ES-I3 (cell line): Measurements from ENCODE around the gene ENGASE.

ENCODE experiments used
- H3K36me3 ChIP-seq: 2 replicates; pipeline ENCODE4 v1.6.1; 2013; ENCODE audit warnings: mild to moderate bottlenecking, low read length, control low read depth, moderate library complexity; ENCODE audit not compliant: insufficient read depth
- H3K4me1 ChIP-seq: 2 replicates; pipeline ENCODE4 v1.6.1; 2013; ENCODE audit warnings: mild to moderate bottlenecking, control low read depth, low read length; ENCODE audit not compliant: insufficient read depth
- H3K9ac ChIP-seq: 2 replicates; pipeline ENCODE4 v1.6.1; 2013; ENCODE audit warnings: low read depth, mild to moderate bottlenecking, low read length, moderate library complexity
- H3K9me3 ChIP-seq: 2 replicates; pipeline ENCODE4 v1.6.1; 2013; ENCODE audit warnings: mild to moderate bottlenecking, low read length, moderate library complexity; ENCODE audit not compliant: control insufficient read depth, insufficient read depth

ENGASE gene

DNA sequence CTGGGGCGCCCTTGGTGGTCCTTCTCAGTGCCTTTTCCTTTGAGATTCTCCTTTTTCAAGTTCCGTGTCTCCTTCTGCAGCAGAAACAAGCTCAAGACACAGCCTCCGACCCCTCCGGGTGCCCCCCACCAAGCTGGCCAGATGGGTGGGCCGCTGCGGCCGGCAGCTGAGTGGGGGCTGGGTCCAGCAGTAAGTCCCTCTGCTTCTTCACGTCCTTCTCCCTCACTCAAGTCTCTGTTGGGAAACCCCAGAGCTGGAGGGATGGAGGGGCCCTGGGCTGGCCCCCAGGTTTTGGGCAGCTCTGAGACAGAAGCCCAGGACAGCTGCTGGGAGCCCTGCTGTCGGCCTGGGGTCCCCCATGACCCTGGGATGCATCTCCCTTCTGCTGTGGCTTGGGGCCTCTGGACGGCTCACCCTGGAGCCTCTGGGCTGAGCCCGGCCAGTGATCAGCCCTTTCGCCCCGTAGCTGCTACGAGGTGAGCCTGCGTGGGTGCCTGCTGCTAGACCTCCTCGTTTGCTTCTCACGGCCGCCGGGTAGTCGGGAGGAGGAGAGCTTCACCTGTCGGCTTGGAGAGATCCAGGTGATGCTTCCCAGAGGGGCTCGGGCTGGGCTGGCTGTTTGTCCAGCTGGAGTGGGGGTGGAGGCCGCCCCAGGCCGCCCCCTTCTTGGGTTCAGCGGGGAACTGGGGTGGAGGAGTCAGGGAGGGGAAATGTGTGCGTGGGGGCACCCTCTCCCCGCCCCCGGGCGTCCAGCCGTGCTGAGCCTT is 10.7 kb downstream of the ENGASE start:
- no peaks in the 10 kb centered on the region; the same call in none of the 2 replicates for H3K36me3 ChIP-seq
- H3K9me3 ChIP-seq = no peaks in the 10 kb centered on the region
- H3K9ac ChIP-seq = no peak overlapping the region
- no peaks in the 10 kb centered on the region; the same call in 1 of the 2 replicates for H3K4me1 ChIP-seq

- no peaks in the 10 kb centered on the region; the same call in 1 of the 2 replicates for H3K36me3 ChIP-seq
- no peaks in the 10 kb centered on the region; the same call in 1 of the 2 replicates for H3K4me1 ChIP-seq
- no peak overlapping the region for H3K9ac ChIP-seq
- no peaks in the 10 kb centered on the region for H3K9me3 ChIP-seq
These were observed 11.4 kb downstream of the ENGASE start for GRCh38 chr17:79085921-79086551.

DNA sequence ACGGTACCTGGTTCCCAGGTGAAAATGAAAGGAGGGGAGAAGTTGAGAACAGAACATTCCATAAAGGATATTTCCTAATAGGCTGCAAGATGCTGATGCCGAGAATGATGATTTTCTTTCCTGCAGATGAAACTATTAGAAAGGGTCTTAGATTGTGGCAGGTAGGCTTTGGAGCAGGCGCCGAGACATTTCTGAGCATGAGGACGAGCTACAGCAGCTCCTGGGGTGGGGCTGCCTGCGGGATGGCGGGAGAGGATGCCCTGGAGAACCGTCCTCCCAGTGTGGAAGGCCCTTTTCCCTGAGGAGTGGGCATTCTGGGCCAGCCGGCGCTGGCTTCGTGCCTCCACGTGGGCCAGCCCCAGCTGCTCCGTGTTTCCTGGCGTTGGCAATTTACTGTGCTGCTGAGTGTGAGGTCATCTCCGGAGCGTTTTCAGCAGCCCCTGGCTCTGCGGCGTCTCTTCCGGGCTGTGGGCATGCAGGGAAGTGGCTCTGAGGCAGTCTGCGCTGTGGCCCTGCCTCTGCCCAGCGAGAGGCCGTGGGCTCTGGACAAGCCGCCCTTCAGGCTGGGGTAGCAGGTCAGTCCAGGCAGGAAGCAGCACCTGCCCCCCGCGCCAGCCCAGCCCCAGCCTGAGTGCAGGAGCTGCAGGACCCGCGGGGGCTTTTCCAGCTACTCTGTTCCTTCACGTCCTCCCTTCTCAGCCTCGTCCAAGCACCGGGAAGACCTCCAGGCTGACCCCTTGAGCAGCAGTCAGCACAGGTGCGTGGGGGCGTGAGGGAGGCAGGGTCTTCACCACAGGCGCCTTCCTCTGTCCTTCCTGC is 12.2 kb downstream of the ENGASE start:
- H3K36me3 ChIP-seq = no peaks in the 10 kb centered on the region; the same call in 1 of the 2 replicates
- no peaks in the 10 kb centered on the region; the same call in 1 of the 2 replicates for H3K4me1 ChIP-seq
- H3K9ac ChIP-seq = no peak overlapping the region
- no peaks in the 10 kb centered on the region for H3K9me3 ChIP-seq

GRCh38 chr17:79087428-79088143 is 13.0 kb downstream of the ENGASE start:
- no peaks in the 10 kb centered on the region for H3K9me3 ChIP-seq
- no peaks in the 10 kb centered on the region; the same call in 1 of the 2 replicates for H3K4me1 ChIP-seq
- no peak overlapping the region for H3K9ac ChIP-seq
- no peaks in the 10 kb centered on the region; the same call in 1 of the 2 replicates for H3K36me3 ChIP-seq

- Histone ChIP-seq H3K36me3 (no peaks in the 10 kb centered on the region; the same call in 1 of the 2 replicates), H3K9me3 (no peaks in the 10 kb centered on the region), H3K9ac (no peak overlapping the region), H3K4me1 (no peaks in the 10 kb centered on the region; the same call in 1 of the 2 replicates)
These were observed 13.8 kb downstream of the ENGASE start for GRCh38 chr17:79088247-79088996.

GRCh38 chr17:79088997-79089328 is 14.3 kb downstream of the ENGASE start:
- no peaks in the 10 kb centered on the region for H3K36me3 ChIP-seq
- H3K9ac ChIP-seq = no peak overlapping the region
- no peaks in the 10 kb centered on the region for H3K9me3 ChIP-seq
- no peaks in the 10 kb centered on the region; the same call in 1 of the 2 replicates for H3K4me1 ChIP-seq

DNA sequence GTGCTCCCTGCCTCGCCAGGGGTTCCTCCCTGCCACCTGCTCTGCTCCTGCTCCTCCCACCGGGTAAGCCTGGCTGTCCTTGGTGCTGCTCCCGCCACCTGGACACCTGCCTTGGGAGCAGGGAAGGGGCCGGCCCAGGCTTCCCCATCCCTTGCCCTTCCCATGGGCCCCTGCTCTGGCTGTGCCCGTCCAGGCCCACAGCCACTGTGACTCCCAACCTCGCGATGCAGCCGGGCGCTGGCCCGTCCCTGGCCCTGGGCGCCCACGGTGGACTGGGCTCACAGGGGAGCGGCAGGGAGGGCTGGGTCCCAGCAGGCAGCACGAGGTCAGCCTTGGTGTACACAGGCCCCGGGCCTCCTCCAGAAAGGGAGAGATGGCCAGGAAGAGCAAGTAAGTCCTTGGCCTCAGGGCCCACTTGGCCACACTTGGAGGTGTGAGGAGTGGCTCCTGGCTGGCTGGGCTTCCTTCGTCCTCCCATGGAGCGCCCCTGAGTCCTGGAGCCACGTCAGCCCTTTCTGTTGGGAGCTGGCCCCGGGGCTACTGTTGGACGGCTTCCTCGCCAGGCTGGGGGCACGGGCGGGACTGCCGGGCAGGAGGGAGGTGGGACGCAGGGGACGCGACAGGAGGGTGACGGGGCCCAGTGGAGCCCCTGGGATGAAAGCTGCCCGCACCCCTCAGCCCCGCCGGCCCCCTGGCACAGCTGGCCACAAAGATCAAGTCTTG is 15.3 kb downstream of the ENGASE start:
- Histone ChIP-seq H3K9ac (no peak overlapping the region), H3K9me3 (no peaks in the 10 kb centered on the region), H3K4me1 (no peaks in the 10 kb centered on the region; the same call in 1 of the 2 replicates), H3K36me3 (no peaks in the 10 kb centered on the region)

GRCh38 chr17:79090443-79091225 is 16.0 kb downstream of the ENGASE start:
- Histone ChIP-seq H3K9me3 (no peaks in the 10 kb centered on the region), H3K9ac (no peak overlapping the region), H3K4me1 (no peaks in the 10 kb centered on the region; the same call in 1 of the 2 replicates), H3K36me3 (no peaks in the 10 kb centered on the region)

DNA sequence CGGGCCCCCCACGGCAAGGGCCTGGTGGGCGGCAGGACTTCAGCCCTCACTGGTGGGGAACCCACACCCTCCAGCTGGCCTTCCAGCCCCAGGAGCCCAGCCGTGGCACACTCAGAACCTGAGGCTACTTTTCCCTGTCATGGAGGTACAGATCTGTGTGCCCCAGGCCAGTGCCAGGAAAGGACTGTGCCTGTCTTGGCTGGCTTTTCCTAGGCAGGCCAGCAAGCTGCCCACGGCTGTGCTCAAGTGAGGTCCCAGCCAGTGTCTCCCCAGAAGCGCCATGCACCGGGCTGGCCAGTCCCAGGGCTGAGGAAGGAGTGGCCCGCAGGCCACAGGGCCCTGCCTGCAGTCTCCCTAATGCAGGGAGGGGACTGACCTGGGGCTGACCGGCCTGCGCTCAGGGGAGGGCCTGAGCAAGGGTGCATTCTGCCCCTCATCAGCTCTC is 16.6 kb downstream of the ENGASE start:
- no peaks in the 10 kb centered on the region; the same call in 1 of the 2 replicates for H3K4me1 ChIP-seq
- H3K36me3 ChIP-seq = no peaks in the 10 kb centered on the region
- H3K9me3 ChIP-seq = no peaks in the 10 kb centered on the region
- no peak overlapping the region for H3K9ac ChIP-seq

- Histone ChIP-seq H3K9ac (no peak overlapping the region), H3K9me3 (no peaks in the 10 kb centered on the region), H3K4me1 (no peaks in the 10 kb centered on the region; the same call in 1 of the 2 replicates), H3K36me3 (no peaks in the 10 kb centered on the region)
These were observed 17.9 kb downstream of the ENGASE start for GRCh38 chr17:79092567-79092966.

- Histone ChIP-seq H3K9ac (no peak overlapping the region), H3K36me3 (no peaks in the 10 kb centered on the region), H3K4me1 (peaks cover 5% of the 10 kb centered on the region; the same call in 1 of the 2 replicates), H3K9me3 (no peaks in the 10 kb centered on the region)
These were observed 18.6 kb downstream of the ENGASE start for GRCh38 chr17:79093270-79093669.

DNA sequence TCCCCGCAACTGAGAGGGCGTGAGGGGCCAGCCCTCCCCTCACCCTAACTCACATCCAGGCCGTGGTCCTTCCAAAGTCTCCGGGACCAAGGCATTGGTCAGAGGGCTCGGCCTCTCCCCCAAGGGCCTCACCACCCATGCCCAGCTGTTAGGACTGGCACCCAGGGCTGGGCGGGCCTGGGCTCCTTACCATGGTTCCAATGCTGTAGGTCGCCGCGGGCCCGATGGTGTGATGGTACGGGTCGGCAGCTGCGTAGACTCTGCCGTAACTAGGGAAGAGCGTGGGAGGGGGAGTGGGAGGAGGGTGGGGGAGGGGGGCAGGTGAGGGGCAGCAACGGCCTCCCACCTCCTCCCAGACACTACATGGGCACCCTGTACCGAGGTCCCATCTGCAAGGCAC is 19.6 kb downstream of the ENGASE start:
- Histone ChIP-seq H3K4me1 (peaks cover 6% of the 10 kb centered on the region; the same call in 1 of the 2 replicates), H3K9ac (no peak overlapping the region), H3K9me3 (no peaks in the 10 kb centered on the region), H3K36me3 (no peaks in the 10 kb centered on the region)
